Astrocyte (in vitro differentiated cells and primary cell): ENCODE results near the gene AP3M1. TPM values are rescaled to one million over a fixed set of nuclear protein-coding genes. Genes with fewer than 3 reads are reported as not detected.

Experiments
- DNase-seq: peaks from one replicate; pipeline ENCODE4 v3.0.0-alpha.2; 2010; ENCODE audit warnings: low read depth
- FAIRE-seq: peaks from 2 replicates; lab custom pipeline; 2011; peaks lifted over from hg19 to GRCh38; lab: Jason Lieb, UNC
- H2AFZ ChIP-seq: 2 replicates; pipeline ENCODE4 v1.6.0; 2012; ENCODE audit warnings: low read depth, low read length, inconsistent platforms
- H3K27ac ChIP-seq: 2 replicates; pipeline ENCODE4 v1.5.1; 2011; ENCODE audit warnings: low read depth, low read length, inconsistent platforms
- H3K27me3 ChIP-seq: 2 replicates; pipeline ENCODE4 v1.6.0; 2011; ENCODE audit warnings: low read length, inconsistent platforms; ENCODE audit not compliant: insufficient read depth
- H3K36me3 ChIP-seq: 2 replicates; pipeline ENCODE4 v1.5.1; 2011; ENCODE audit warnings: low read length, inconsistent platforms; ENCODE audit not compliant: insufficient read depth
- H3K4me1 ChIP-seq: 2 replicates; pipeline ENCODE4 v1.5.1; 2011; ENCODE audit warnings: low read length, inconsistent platforms; ENCODE audit not compliant: insufficient read depth
- H3K4me2 ChIP-seq: 2 replicates; pipeline ENCODE4 v1.6.0; 2012; ENCODE audit warnings: low read length, inconsistent platforms
- H3K4me3 ChIP-seq: 2 replicates; pipeline ENCODE4 v1.5.1; 2011; ENCODE audit warnings: low read depth, mild to moderate bottlenecking, low read length, inconsistent platforms; ENCODE audit not compliant: insufficient read depth
- H3K79me2 ChIP-seq: 2 replicates; pipeline ENCODE4 v1.6.0; 2012; ENCODE audit warnings: mild to moderate bottlenecking, low read length, inconsistent platforms; ENCODE audit not compliant: insufficient read depth
- H3K9ac ChIP-seq: 2 replicates; pipeline ENCODE4 v1.6.0; 2012; ENCODE audit warnings: mild to moderate bottlenecking, low read length, inconsistent platforms
- H3K9me3 ChIP-seq: 2 replicates; pipeline ENCODE4 v1.5.1; 2012; ENCODE audit warnings: low read depth, mild to moderate bottlenecking, low read length, inconsistent platforms; ENCODE audit not compliant: insufficient read depth
- H4K20me1 ChIP-seq: 2 replicates; pipeline ENCODE4 v1.6.0; 2012; ENCODE audit warnings: low read length, inconsistent platforms; ENCODE audit not compliant: insufficient read depth
- H3K27ac Mint-ChIP-seq: one replicate; pipeline ENCODE4 v1.8.0; 2021; ENCODE audit warnings: mild to moderate bottlenecking, mixed read lengths; ENCODE audit not compliant: unreplicated experiment
- H3K27me3 Mint-ChIP-seq: one replicate; pipeline ENCODE4 v1.8.0; 2021; ENCODE audit warnings: low read depth, mixed read lengths; ENCODE audit not compliant: unreplicated experiment
- H3K36me3 Mint-ChIP-seq: one replicate; pipeline ENCODE4 v1.8.0; 2021; ENCODE audit warnings: low read depth, mixed read lengths; ENCODE audit not compliant: unreplicated experiment
- H3K4me1 Mint-ChIP-seq: one replicate; pipeline ENCODE4 v1.8.0; 2021; ENCODE audit warnings: low read depth, mixed read lengths; ENCODE audit not compliant: unreplicated experiment
- H3K4me3 Mint-ChIP-seq: one replicate; pipeline ENCODE4 v1.8.0; 2021; ENCODE audit warnings: mild to moderate bottlenecking, moderate library complexity, mixed read lengths; ENCODE audit not compliant: unreplicated experiment
- H3K9me3 Mint-ChIP-seq: one replicate; pipeline ENCODE4 v1.8.0; 2021; ENCODE audit warnings: mild to moderate bottlenecking, mixed read lengths; ENCODE audit not compliant: unreplicated experiment
- CTCF ChIP-seq: IDR thresholded peaks from 2 replicates; pipeline ENCODE4 v1.5.1; 2011; ENCODE audit warnings: low read depth, mild to moderate bottlenecking, inconsistent platforms, low read length, moderate library complexity; ENCODE audit not compliant: insufficient read depth
- EZH2 ChIP-seq: IDR thresholded peaks from 2 replicates; pipeline ENCODE4 v1.6.1; 2012; ENCODE audit warnings: mild to moderate bottlenecking, low read length, inconsistent platforms; ENCODE audit not compliant: insufficient read depth
- total RNA-seq: library from RNA; stranded (reverse); gene quantifications from 2 replicates; pipeline ENCODE4 v1.2.1, GENCODE V29; 2021

The AP3M1 gene
- total RNA-seq, 1 donor from 2014 or later = 50.0 TPM

DNA sequence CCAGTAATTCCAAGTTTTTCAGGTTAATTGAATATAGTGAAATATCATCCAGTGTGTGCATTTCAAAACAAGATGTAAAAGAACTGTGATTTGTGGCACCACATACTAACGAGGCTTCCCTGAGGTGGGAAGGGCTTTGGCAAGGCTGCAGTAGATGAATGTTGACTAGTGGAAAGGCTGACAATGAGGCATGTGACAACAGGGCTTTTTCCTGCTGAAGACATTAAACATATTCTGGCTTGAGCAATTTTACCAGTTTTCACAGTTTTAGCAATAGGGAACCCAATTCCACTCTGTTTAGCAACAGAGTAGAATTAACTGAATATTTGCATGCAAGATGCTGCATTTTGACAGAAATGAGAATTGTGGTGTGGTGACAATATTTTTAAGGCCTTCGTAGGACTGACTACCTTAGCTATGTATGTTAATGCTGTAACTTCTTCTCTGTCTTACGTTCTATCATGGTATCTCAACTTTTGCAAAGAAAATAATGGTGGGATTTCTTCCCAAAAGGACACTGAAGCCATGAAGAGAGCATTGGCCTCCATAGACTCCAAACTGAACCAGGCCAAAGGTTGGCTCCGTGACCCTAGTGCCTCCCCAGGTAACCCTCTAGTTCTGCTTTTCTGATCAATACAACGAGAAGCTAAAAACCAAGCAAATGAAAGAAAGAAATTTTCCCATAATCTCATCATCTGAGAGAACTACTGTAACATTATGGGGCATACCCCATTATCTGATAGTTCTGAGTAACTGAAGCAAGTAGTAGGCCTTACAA is 68.5 kb downstream of the AP3M1 start:
- H3K27me3 Mint-ChIP-seq = no peaks in the 10 kb centered on the region
- DNase-seq (no peak), FAIRE-seq (no peak)
- Histone ChIP-seq H3K27ac (no peak overlapping the region), H3K4me3 (no peak overlapping the region), H3K36me3 (peaks cover 38% of the 10 kb centered on the region), H2AFZ (no peak overlapping the region), H4K20me1 (peaks cover 53% of the 10 kb centered on the region), H3K27me3 (no peaks in the 10 kb centered on the region), H3K9ac (no peak overlapping the region), H3K4me2 (no peak overlapping the region), H3K4me1 (peaks cover 37% of the 10 kb centered on the region), H3K9me3 (no peaks in the 10 kb centered on the region), H3K79me2 (peaks cover 64% of the 10 kb centered on the region)
- peak overlapping the region; percentile 50 for H3K4me3 Mint-ChIP-seq
- H3K4me1 Mint-ChIP-seq = peaks cover 47% of the 10 kb centered on the region
- H3K9me3 Mint-ChIP-seq = no peaks in the 10 kb centered on the region
- H3K36me3 Mint-ChIP-seq = peaks cover 10% of the 10 kb centered on the region
- TF ChIP-seq EZH2 (no peak), CTCF (no peak)
- peak overlapping the region; percentile 26 for H3K27ac Mint-ChIP-seq

DNA sequence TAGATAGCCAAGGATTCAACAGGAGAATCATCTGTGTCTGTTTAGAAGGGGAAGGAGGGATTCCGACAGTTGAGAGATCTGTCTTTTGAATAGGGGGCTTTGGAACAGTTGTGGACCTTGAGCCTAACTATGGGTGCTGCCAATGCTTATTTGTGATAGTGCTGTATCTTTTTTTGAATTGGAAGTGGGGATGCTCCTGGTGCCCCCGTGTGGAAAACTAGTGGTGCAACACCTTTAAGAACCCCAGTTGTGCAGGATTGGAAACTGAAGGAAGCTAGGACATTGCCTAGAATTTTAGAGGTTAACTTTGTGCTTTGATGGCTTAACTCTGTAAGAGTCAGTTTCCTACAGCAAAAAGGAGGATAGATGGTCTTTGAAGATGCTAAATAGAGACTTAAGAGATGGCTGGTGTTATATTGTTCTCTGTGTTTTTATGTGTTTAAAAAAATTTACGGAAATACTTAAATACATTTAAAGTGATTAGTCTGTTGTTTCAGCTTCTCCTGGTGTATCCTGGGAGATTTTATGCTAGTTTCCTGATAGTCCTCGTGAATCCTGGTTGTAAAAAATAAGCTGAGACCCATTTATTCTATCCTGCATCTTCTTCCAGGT is 69.3 kb downstream of the AP3M1 start:
- peaks cover 40% of the 10 kb centered on the region for H3K36me3 ChIP-seq
- H3K4me1 Mint-ChIP-seq = peaks cover 55% of the 10 kb centered on the region

More for the DNA sequence above, 69.3 kb downstream of the AP3M1 start:
- H3K79me2 ChIP-seq = peaks cover 60% of the 10 kb centered on the region
- H3K9me3 ChIP-seq = no peaks in the 10 kb centered on the region
- H3K4me1 ChIP-seq = peaks cover 45% of the 10 kb centered on the region
- DNase-seq = peak; percentile 26
- H3K27ac ChIP-seq = peak overlapping the region; percentile 68
- no peak for FAIRE-seq
- H3K4me3 ChIP-seq = no peak overlapping the region
- H3K36me3 Mint-ChIP-seq = peaks cover 8% of the 10 kb centered on the region
- H3K27ac Mint-ChIP-seq = peak overlapping the region; percentile 35
- H3K4me2 ChIP-seq = no peak overlapping the region
- no peaks in the 10 kb centered on the region for H3K9me3 Mint-ChIP-seq
- H3K27me3 ChIP-seq = no peaks in the 10 kb centered on the region
- H3K9ac ChIP-seq = no peak overlapping the region
- peak overlapping the region; percentile 29 for H3K4me3 Mint-ChIP-seq
- peaks cover 56% of the 10 kb centered on the region for H4K20me1 ChIP-seq
- H2AFZ ChIP-seq = no peak overlapping the region
- H3K27me3 Mint-ChIP-seq = no peaks in the 10 kb centered on the region
- TF ChIP-seq CTCF = peak; percentile 76
- TF ChIP-seq EZH2 = no peak
